ENCODE measurements around the gene RBMS2.

DNA sequence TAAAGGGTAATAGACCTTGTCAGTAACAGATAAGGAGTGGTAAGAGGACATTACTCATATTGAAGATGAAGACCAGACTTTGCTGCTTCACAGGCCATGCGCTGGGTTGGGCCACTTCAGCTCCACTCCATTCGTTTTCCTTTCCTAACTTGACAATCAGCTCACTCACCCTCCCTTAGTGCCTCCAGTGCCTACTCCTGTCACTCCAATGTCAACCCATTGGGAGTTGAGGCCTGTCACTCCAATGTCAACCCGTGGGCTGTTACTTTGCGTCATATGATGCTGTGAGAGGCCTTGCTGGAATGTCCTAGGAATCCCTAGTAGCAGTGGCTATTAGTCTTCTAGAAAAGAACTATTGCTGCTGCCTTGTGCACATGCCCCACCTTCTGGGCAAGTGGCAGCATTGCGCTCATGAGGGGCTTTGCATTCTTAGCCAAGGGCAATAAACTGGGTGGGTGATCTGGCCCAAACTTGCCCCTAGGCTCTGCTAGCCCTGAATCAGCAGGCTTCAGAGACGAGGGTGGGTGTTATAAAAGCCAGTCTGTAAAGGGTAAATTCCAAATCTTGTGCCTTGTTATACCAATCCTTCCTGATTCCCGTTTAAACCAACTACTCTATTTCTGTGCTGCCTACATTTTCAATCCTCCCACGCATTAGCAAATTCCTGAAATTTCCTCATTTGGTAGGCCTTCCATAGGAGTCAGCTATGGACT is 72.4 kb downstream of the RBMS2 start:
- TF ChIP-seq, protein P1, sequence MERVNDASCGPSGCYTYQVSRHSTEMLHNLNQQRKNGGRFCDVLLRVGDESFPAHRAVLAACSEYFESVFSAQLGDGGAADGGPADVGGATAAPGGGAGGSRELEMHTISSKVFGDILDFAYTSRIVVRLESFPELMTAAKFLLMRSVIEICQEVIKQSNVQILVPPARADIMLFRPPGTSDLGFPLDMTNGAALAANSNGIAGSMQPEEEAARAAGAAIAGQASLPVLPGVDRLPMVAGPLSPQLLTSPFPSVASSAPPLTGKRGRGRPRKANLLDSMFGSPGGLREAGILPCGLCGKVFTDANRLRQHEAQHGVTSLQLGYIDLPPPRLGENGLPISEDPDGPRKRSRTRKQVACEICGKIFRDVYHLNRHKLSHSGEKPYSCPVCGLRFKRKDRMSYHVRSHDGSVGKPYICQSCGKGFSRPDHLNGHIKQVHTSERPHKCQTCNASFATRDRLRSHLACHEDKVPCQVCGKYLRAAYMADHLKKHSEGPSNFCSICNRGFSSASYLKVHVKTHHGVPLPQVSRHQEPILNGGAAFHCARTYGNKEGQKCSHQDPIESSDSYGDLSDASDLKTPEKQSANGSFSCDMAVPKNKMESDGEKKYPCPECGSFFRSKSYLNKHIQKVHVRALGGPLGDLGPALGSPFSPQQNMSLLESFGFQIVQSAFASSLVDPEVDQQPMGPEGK (CRISPR knock-in tag; IDR thresholded peaks at IDR 0.05; ENCODE audit: borderline replicate concordance), result no peak
- no peak for TF ChIP-seq ZC3H10 (CRISPR knock-in tag; IDR thresholded peaks at IDR 0.05)
- TF ChIP-seq ISL1 (CRISPR knock-in tag; IDR thresholded peaks at IDR 0.05), result no peak
- TF ChIP-seq, protein P2, sequence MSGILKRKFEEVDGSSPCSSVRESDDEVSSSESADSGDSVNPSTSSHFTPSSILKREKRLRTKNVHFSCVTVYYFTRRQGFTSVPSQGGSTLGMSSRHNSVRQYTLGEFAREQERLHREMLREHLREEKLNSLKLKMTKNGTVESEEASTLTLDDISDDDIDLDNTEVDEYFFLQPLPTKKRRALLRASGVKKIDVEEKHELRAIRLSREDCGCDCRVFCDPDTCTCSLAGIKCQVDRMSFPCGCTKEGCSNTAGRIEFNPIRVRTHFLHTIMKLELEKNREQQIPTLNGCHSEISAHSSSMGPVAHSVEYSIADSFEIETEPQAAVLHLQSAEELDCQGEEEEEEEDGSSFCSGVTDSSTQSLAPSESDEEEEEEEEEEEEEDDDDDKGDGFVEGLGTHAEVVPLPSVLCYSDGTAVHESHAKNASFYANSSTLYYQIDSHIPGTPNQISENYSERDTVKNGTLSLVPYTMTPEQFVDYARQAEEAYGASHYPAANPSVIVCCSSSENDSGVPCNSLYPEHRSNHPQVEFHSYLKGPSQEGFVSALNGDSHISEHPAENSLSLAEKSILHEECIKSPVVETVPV (CRISPR knock-in tag; IDR thresholded peaks at IDR 0.05), result no peak
- no peak for TF ChIP-seq ESRRG (CRISPR knock-in tag; IDR thresholded peaks at IDR 0.05)
- no peak for TF ChIP-seq ARNTL (CRISPR knock-in tag; IDR thresholded peaks at IDR 0.05; ENCODE audit: borderline replicate concordance, low read depth)
- TF ChIP-seq SNAI2 (CRISPR knock-in tag; IDR thresholded peaks at IDR 0.05), result no peak
- no peak for TF ChIP-seq ZFP30 (CRISPR knock-in tag; IDR thresholded peaks at IDR 0.05)
- TF ChIP-seq, protein P3, sequence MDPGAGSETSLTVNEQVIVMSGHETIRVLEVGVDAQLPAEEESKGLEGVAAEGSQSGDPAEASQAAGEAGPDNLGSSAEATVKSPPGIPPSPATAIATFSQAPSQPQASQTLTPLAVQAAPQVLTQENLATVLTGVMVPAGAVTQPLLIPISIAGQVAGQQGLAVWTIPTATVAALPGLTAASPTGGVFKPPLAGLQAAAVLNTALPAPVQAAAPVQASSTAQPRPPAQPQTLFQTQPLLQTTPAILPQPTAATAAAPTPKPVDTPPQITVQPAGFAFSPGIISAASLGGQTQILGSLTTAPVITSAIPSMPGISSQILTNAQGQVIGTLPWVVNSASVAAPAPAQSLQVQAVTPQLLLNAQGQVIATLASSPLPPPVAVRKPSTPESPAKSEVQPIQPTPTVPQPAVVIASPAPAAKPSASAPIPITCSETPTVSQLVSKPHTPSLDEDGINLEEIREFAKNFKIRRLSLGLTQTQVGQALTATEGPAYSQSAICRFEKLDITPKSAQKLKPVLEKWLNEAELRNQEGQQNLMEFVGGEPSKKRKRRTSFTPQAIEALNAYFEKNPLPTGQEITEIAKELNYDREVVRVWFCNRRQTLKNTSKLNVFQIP (CRISPR knock-in tag; IDR thresholded peaks at IDR 0.05; ENCODE audit: borderline replicate concordance, low read depth), result no peak
- TF ChIP-seq PPARA (CRISPR knock-in tag; IDR thresholded peaks at IDR 0.05; ENCODE audit: borderline replicate concordance), result no peak
- TF ChIP-seq, protein P4, sequence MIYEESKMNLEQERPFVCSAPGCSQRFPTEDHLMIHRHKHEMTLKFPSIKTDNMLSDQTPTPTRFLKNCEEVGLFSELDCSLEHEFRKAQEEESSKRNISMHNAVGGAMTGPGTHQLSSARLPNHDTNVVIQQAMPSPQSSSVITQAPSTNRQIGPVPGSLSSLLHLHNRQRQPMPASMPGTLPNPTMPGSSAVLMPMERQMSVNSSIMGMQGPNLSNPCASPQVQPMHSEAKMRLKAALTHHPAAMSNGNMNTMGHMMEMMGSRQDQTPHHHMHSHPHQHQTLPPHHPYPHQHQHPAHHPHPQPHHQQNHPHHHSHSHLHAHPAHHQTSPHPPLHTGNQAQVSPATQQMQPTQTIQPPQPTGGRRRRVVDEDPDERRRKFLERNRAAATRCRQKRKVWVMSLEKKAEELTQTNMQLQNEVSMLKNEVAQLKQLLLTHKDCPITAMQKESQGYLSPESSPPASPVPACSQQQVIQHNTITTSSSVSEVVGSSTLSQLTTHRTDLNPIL (CRISPR knock-in tag; IDR thresholded peaks at IDR 0.05; ENCODE audit: low read depth), result no peak
- TF ChIP-seq ZFP3 (CRISPR knock-in tag; IDR thresholded peaks at IDR 0.05), result no peak
- no peak for TF ChIP-seq TCF4 (CRISPR knock-in tag; IDR thresholded peaks at IDR 0.05; ENCODE audit: borderline replicate concordance)
